Measurements from ENCODE around the gene KAZN.

The KAZN gene

DNA sequence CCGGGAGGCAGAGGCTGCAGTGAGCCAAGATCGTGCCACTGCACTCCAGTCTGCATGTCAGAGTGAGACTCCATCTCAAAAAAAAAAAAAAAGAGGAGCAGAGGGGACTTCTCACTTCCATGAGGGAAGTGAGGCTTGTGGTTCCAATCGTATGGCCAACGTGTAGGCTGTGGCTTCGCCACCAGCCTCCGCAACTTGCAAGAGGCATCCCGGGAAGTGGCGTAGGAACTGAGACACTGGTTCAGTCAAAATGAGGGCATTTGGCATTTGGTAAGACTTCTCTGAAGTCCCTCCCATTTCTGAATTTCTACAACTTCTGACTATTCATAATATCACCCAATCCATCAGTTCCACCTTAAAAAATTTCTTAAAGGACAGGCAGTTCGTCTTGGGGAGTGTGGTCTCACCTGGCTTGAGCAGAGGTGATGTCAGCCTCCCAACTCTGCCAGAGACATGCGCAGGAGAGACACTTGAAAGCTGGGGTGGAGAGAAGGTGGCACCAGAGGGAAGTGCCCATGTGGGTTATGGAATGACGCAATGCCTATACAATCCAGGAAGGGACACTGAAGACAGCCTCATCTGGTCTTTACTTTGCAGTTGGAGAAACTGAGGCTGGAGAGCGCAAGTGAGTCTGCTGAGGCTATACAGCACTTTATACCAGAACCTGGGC lies 17.2 kb downstream of the KAZN start:
- DNase-seq: no peak

DNA sequence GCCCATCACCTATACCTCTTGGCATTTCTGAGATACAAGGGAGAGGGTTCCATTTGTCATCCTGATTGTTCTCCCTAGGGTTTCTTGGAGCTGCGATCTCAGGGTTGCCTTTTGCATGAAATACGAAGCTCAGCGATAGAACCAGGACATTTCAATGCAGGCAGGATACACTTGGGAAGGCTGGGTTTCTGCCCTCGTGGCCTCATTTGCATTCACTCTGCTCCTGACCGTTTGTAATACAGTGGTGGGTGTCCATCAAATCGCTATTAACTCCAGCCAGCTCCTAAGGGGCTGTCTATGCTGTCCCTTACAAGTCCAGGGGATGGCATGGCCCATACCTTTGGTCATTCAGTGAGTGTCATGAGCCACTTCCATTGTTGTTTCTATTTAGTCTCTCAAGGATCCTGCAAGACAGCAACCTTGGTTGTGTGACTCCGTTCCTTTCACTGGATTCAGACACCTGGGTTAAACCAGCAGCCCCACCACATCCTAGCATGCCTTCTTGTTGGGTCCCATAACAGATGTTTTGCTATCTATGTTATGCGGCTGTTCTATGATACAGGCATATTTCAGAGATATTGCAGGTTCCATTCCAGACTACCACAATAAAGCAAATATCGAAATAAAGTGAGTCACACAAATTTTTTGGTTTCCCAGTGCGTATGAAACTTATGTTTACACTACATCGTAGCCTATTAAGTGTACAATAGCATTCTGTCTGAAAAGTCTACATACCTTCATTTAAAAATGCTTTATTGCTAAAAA lies 18.3 kb downstream of the KAZN start:
- no peak for DNase-seq

DNA sequence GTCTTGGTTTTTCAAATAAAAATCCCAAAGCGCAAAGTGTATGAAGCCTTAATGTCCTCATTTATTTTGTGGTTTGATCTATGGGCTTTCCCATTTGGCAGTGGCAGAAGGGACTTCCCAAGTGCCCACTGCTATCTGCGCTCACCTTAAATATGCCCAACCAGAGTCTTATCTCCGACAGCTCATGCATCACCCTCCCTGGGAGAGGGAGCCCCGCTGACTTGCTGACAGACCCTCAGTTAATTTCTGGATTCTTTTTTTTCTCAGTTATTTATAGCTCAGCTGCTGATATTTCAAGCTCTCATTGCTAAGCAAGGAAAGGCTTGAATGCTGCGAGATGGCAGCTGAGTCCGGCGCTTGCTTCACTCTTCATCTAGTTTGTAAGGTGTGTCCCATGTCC lies 19.3 kb downstream of the KAZN start:
- DNase-seq: no peak

DNA sequence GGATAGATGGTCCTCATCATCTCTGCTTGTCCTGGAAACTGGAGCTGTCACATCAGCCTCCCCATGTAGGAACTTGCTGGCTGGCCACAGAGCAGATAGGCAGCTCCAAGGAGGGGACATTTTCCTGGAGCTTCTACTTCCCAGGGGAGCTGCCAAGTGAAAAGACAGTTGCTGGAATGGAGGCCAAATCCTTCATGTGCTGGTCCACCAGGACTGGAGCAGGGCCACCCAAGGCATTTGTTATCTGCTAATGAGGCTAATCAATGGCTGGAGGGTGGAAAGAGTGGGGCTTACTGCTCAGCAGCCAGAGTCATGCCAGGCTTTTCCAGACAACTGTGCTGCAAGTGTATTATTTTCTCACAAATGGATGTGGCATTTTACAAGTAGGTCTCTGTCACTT lies 22.5 kb downstream of the KAZN start:
- no peak for DNase-seq

DNA sequence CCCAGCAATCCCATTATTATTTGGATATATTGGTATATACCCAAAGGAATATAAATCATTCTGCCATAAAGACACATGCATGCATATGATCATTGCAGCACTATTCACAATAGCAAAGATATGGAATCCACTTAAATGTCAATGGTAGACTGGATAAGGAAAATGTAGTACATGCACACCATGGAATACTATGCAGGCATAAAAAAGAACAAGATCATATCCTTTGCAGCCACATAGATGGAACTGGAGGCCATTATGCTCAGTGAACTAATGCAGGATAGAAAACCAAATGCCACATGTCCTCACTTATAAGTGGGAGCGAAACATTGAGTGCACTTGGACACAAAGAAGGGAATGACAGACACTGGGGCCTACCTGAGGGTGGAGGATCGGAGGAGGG lies 24.6 kb downstream of the KAZN start:
- no peak for DNase-seq

DNA sequence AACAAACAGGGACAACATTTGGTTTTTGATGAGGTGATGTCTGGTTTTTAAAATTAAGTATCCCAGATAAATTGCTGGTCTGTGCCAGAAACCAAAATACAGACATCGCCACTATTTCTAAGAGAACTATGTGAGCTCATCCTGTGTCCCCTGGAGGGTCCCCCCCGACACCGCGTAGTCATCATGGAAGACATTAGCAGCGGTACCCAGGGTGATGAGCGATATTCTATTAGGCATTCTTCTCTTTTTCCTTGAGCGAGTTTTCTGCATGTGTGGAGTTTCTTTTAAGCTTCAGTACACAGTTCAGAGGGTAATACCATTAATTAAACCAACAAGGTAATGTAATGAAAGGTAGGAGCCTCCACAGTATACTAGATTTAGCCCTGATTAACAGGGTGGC lies 26.5 kb downstream of the KAZN start:
- DNase-seq: no peak

DNA sequence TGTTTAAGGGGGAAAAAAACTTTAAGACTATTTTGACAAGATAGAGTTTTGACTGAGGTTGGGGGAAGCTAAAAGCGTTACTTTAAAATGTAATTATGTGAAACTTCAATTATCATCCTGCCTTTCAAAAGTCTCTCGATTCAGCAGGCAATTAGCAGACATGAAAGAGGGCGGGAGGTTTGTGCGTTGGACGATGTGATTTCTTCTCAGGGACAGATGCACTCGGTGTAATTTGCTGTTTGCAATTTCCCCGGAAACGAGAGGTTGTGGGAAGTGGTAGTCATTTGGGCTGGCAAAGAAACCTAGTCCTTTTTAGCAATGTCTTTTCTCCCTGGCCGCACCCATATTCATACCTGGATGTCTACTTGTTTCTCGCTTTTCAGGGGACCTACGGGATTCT lies 27.1 kb downstream of the KAZN start:
- DNase-seq: no peak

DNA sequence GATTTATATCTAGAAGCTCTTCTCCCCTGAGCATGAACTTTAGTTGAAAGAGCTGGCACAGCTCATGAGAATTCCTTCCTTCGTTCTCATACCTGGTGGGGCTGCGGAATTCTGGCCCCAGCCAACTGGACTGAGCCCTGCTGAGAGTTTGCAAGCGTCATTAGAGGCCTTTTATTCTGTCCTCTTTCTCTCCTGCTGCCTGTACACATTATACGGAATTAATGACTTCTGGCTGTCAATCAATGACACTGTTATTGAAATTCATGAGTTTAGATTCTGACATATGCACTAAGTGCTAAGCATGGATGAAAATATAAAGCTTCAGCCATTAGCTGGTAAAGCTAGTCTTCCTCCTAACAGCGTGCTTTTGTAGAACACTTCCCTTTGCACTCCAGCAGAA lies 27.5 kb downstream of the KAZN start:
- no peak for DNase-seq

DNA sequence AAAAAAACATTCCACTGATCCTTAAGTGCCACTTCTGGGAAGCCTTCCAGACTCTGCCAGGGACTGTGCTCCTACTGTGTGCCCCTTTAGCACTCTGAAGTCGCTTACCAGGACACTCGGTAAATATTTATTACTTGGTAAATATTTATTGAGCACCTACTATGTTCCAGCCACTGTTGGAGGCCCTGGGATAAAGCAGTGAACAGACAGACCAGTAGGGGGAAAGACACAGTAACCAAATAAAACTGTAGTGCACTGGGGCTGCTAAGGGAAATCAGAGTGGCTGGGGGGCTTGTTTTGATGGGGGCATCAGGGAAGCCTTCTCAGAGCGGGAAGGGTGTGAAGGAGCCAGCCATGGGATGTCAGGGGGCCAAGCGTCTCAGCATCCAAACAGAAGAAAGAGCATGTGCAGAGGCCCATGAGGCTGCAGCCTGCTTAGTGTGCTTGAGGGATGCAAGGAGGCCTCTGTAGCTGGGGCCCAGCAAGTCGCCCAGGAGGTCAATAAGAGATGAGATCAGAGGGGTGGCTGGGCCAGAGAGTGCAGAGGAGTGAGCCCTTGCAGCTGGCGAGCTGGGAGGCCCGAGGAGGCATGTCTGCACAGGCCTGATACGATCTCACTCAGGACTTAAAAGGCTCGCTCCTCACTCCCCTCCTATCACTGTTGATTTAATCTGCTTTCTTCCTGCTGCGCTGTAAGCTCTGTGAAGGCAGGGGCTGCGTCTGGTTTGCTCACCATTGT lies 28.6 kb downstream of the KAZN start:
- DNase-seq: no peak

DNA sequence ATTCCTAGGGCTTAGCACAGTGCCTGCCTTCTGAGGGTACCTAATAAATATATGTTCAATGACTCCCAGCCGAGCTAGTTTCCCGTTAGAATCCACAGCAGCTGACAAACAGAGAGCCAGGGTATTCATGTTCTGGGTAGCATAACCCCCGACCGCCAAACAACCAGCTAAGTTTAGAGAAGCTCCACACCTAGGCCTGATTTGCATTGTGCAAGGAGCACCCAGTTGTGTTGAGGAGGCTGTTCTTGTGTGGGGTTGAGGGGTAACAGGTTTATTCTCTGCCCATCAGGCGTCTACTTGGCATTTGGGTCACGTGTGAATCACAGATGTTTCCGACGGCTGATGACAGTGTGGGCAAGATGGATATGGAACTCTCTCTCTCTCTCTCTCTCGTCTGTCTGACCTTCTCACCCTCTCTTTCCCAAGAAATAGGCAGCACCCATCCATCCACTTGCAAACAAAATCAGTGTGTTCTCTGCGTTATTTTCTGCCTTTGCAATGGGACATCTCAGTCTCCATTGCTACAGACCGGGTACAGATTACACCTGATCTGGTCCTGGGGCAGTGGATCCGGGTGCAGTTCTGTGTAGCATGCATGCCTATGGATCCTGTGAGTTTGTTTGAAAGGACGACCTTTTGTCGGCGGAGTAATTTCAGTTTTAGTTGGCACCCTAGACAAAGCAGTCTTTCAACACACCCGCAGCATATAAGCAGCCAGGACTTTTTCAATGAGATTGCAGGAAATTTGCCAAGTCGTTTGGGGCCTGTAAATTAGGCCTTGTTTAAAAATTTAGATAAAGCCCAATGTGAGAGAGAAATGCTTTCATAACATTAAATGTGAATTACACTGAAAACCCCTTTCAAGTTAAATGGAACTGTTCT lies 29.4 kb downstream of the KAZN start:
- DNase-seq: no peak

DNA sequence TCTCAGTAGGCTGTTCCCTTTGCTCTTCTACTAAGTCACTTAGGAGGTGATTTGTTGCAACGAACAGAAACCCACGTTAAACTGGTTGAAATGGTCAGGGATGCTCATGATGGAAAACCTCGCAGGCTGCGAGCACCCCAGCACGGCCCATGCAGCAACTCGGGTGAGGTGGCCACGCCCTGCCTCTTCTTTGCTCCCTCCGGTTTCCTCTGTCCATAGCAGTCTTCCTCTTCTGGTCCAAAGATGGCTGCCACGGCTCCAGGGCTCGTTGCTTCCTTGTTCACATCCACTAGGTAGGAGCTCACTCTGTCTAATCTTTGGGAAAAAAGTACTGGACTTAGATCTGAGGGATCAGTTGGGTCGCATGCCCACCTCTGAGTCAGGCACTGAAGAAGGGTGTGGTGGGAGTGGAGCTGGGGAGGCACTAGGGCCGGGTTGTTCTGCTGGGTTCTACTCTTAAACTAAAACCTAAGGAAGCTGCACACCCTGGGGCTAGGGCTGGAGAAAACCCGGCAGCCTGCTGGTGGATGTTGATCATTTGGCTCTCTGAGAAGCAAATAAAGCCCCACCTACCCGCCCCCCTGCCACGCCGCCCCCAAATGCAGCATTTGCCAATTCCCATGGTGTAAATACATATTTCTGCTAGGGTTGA lies 31.0 kb downstream of the KAZN start:
- DNase-seq: no peak

DNA sequence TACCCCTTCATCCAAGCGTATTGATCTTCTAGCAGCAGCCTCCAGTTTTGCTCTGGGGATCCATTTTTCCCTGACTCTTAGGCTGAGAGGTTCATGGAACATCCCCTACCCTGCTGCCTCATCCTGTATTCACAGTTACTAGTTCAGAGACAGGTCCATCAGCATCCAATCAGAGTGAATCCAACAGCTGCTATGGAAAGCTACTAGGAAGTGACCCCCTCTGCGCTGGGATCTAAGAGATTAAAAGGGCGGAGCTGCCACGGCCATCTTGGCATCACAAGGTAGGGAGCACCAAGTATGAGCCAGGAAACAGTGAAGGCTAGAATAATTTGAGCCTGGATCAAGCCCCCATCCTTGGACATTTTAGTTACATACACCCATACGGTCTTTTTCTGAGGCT lies 32.5 kb downstream of the KAZN start:
- DNase-seq: no peak

DNA sequence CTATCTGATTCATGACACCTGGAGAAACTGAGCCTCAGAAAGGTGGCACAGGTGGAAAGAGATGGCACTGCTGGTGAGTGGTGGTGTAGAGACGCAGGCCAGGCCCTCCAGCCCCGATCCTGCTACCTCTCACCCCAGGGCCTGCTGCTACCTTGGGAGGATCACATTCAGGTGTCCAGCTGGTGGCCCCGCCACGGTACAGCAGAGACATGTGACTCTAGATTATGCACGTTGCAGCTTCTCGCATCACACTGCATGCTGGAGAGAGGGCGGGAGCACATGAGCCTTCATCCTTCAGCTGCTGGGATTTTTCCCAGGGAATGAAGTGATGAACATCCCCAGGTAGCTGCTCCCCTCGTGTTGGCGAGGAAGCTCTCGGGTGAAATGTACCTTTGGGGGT lies 32.9 kb downstream of the KAZN start:
- no peak for DNase-seq

DNA sequence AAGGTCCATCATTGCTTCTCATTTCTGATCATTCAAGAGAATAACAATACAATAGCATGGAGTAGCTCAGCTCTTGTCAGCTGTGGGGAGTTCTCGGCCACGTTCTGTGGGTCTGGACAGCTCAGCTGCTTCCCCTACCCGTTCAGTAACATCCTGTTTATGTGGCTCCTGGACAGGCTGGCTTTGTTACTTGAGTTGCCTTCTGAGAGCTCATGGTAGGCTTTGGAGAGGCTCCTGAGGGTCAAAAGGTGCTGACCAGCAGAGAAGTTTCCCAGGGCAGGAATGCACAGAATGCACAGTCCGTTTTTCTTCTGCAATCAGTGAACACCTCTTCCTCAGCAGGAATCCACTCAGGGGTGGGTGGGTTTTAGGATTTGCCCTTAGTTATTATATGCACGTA lies 36.0 kb downstream of the KAZN start:
- DNase-seq: no peak

DNA sequence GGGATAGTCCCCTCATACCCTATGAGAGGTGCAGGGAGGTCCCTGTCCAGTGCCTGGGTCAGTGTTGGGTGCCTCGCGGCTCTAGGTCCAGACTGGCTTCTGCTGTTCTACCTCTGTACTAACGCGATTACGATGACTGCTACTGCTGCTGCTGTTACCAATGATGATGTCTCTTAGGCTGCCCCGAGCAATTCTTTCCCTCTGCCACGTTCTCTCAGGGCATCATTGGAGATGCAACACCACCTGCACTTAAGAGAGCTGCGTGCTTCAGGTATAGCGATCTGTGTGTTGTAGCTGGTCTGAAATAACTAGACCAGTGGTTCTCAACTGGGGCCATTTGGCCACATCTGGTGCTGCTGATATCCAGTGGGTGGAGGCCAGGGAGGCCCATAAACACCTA lies 36.9 kb downstream of the KAZN start:
- no peak for DNase-seq

DNA sequence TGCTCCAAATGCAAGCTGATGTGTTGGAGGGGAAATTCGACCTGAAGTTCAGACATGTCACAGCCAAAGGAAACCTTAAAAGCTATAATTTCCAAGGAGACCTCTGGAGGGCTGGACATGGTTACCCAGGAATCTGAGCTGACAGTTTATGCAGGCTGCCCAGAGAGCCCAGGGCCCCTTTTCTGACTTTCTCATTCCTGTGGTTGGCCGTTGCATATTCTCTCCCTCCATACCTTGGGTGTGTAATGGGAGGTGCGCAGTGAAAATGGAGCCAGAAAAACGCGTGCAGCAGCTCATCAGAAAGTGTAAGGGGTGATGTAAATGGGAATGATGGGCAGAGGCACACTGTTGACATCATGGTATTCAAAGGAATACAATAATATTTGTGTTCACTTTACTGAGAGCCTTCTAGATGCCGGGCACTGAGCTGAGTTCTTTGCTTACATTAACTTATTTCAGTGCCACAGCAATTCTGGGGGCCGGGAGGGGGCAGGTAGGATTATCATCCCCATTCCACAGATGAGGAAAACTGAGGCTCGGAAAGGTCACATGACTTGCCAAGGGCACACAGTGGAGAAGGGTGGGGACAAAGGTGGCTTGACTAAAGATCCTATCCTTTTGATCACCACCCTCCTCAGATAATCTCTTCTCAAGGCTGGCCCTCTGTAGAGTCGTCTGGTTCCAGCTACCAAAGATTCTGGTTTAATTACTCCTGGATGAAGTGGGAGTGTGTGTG lies 38.6 kb downstream of the KAZN start:
- no peak for DNase-seq

DNA sequence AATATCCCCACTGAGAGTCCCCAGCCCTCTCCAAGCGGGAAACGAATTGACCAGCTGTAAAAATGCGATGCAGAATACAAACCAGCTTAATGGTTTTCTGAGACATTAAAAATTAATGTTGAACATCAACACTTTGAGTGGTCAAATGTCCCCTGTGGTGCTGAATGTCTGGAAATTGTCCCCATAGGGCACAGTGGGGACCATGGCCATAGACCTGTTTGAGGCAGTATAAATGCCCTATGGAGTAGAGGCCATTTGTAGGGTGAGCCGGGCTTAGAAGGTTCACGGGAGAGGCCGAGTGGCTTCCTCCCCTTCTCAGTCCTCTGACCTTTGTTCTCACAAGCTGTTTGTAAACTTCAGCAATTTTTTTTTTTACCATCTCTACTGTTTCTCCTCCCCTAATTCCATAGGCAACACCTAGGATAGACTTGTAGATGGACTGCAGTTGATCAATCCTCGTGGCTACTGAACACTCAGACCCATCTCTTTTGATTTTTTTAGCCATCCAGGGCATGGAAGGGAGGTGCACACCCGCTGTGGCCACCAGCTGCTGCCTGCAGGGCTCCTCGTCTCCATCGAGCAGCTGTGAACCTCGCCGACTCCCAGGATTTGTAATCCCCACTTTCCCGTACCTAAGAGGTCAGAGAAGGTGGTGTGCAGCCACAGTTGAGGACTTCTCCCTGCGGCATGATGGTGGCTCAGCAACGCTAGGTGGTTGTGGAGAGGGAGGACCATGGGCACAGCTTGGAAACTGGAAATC lies 41.0 kb downstream of the KAZN start:
- no peak for DNase-seq

DNA sequence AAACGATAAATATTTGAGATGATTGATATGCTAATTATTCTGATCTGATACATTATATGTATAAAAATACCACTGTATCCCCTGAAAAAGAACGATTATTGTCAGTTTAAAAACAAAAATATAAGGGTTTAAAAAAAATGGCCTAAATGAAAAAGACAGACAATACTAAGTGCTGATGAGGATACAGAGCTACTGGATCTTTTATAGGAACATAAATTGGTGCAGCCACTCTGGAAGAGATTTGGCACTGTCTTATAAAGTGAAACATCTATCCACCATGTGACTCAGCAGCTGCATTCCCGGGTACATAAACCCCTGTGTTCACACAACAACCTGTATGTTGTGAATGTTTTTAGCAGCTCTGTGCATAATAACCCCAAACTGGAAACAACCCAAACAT lies 44.2 kb downstream of the KAZN start:
- no peak for DNase-seq

DNA sequence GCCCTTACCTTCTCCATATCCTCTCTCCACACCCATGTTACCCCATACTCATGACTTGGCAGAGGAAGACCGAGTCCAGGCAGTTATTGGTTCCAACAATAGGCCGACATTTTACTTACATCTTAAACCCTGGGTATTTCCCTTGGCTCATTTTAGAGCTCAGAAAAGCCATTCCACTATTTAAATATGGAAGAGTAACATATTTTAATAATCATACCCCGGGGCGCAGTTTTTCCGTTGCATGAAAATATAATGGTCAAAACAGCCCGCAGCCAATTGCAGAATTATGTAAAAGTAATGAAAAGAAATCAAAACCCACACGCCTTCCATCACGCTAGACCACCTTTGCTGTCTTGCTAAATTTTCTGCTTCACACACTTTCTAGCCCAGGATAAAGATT lies 48.5 kb downstream of the KAZN start:
- DNase-seq: no peak

DNA sequence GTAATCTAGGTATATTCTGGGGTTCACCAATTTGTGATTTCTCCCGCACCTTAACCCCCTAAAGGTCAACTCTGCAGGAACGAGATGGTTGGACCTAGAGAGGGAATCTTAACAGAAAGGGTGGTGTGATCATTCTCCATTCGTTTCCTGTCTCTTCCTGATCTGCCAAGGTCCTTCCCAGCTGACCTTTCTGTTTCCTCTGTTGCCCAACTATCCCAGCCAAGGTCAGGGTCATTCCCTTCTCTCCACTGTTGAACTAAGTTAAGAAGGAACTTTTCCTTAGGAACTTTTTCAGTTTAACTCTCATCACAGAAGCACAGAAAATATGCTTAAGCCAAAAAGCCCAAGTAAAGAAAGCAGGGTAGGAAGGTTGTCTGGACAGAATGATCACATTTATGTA lies 49.3 kb downstream of the KAZN start:
- no peak for DNase-seq

DNA sequence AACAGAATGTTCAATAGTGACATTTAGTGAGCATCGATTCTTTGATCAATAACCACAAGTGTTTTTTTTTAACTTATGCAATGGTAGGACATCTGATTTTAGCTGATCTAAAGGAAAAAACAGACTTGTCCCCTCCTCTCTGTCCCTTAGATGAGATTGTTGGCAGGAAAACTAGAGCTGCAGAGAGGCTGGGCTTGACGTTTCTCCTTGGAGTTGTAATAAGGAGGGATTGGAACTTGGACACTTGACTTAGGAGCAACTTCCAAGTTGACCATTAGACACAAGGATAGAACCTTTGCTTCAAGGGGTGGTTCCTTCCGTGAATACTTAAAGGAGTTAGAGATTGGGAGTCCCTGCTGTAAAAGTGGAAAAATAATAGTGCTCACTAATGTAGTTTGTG lies 49.9 kb downstream of the KAZN start:
- no peak for DNase-seq
